ENCODE measurements around the gene DNAJC7. TPM values are rescaled to one million over a fixed set of nuclear protein-coding genes. Genes with fewer than 3 reads are reported as not detected.

The DNAJC7 gene
- total RNA-seq, 4 donors from 2014 or later: 70.1 to 79.6 (median 76.4) TPM

GRCh38 chr17:41972571-41973407 is 44.5 kb downstream of the DNAJC7 start:
- TF ChIP-seq, protein P1, sequence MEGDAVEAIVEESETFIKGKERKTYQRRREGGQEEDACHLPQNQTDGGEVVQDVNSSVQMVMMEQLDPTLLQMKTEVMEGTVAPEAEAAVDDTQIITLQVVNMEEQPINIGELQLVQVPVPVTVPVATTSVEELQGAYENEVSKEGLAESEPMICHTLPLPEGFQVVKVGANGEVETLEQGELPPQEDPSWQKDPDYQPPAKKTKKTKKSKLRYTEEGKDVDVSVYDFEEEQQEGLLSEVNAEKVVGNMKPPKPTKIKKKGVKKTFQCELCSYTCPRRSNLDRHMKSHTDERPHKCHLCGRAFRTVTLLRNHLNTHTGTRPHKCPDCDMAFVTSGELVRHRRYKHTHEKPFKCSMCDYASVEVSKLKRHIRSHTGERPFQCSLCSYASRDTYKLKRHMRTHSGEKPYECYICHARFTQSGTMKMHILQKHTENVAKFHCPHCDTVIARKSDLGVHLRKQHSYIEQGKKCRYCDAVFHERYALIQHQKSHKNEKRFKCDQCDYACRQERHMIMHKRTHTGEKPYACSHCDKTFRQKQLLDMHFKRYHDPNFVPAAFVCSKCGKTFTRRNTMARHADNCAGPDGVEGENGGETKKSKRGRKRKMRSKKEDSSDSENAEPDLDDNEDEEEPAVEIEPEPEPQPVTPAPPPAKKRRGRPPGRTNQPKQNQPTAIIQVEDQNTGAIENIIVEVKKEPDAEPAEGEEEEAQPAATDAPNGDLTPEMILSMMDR (IDR thresholded peaks at IDR 0.05; ENCODE audit: low read depth): no peak

GRCh38 chr17:41971721-41972523 is 45.3 kb downstream of the DNAJC7 start:
- TF ChIP-seq, protein P1 (IDR thresholded peaks at IDR 0.05; ENCODE audit: low read depth): no peak

DNA sequence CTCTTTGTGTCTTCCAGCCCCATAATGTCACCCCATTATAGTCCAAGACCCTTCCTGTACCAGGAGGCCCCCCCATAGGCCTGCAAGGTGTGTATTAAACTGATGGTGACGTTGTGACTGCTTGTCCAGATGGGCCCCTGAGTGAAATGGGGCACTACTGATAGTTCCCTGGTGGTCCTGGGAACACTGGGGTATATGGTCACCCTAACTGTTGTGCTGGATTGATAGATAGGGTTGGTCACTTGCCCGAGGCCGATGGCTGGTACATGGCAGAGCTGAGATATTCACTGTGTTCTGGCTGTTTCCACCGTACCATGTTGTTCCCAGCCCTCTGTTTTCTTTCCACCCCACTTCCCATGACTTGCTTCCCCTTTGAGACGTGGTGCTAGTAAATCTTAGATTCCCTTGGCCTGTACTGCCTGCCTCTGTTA is 46.3 kb downstream of the DNAJC7 start:
- TF ChIP-seq, protein P1 (IDR thresholded peaks at IDR 0.05; ENCODE audit: low read depth): no peak

GRCh38 chr17:41968676-41969075 is 48.6 kb downstream of the DNAJC7 start:
- TF ChIP-seq, protein P1 (IDR thresholded peaks at IDR 0.05; ENCODE audit: low read depth): no peak

DNA sequence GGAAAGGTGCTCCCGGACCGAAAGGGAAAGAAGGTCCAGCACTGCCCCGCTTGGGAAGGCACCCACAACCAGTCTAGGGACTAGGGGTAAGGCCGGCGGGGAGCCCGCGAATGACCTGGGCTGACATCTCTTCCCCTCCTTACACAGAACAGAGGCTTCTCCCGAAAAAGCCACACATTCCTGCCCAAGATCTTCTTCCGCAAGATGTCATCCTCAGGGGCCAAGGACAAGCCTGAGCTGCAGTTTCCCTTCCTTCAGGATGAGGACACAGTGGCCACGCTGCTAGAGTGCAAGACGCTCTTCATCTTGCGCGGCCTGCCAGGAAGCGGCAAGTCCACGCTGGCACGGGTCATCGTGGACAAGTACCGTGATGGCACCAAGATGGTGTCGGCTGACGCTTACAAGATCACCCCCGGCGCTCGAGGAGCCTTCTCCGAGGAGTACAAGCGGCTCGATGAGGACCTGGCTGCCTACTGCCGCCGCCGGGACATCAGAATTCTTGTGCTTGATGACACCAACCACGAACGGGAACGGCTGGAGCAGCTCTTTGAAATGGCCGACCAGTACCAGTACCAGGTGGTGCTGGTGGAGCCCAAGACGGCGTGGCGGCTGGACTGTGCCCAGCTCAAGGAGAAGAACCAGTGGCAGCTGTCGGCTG is 49.2 kb downstream of the DNAJC7 start:
- TF ChIP-seq, protein P1 (IDR thresholded peaks at IDR 0.05; ENCODE audit: low read depth): no peak

GRCh38 chr17:41967141-41967920 is 49.9 kb downstream of the DNAJC7 start:
- TF ChIP-seq, protein P1 (IDR thresholded peaks at IDR 0.05; ENCODE audit: low read depth): no peak

All from subcutaneous adipose tissue (tissue), 4 donors.